ENCODE data around the gene AKT2.
A peak's percentile ranks its signal among the peaks of the same experiment; 100 is the strongest.

AKT2 gene

GRCh38 chr19:40294560-40294959, 9.4 kb upstream of the AKT2 start:
- Histone ChIP-seq H3K9me3 (ENCODE audit: insufficient read depth, low read length) (no peaks in the 10 kb centered on the region), H3K79me2 (ENCODE audit: insufficient read depth, low read length) (no peaks in the 10 kb centered on the region), H3K27ac (ENCODE audit: low read depth, low read length) (no peak overlapping the region), H3K27me3 (ENCODE audit: low read length) (no peaks in the 10 kb centered on the region), H3K36me3 (ENCODE audit: low read length) (no peaks in the 10 kb centered on the region), H3K4me2 (ENCODE audit: low read depth, low read length, poor library complexity, severe bottlenecking) (no peak overlapping the region), H4K20me1 (ENCODE audit: low read depth, low read length) (no peaks in the 10 kb centered on the region), H3K9ac (ENCODE audit: low read length) (no peak overlapping the region), H3F3A (ENCODE audit: insufficient read depth) (no peaks in the 10 kb centered on the region), H3K9me2 (replicated peaks; ENCODE audit: insufficient read depth, low read length) (no peaks in the 10 kb centered on the region), H3K4me3 (ENCODE audit: insufficient read depth, low read length, poor library complexity, severe bottlenecking) (no peak overlapping the region), H2AFZ (ENCODE audit: low read depth, low read length, severe bottlenecking) (no peak overlapping the region)
- TF ChIP-seq EZH2phosphoT487 (conservative IDR thresholded peaks at IDR 0.05; ENCODE audit: low read length) (no peak), CTCF (IDR thresholded peaks at IDR 0.05; ENCODE audit: insufficient read depth, low read length, poor library complexity, severe bottlenecking) (no peak)

GRCh38 chr19:40286971-40287421, 1.9 kb upstream of the AKT2 start:
- Histone ChIP-seq H3K36me3 (ENCODE audit: low read length) (no peaks in the 10 kb centered on the region), H3K4me2 (ENCODE audit: low read depth, low read length, poor library complexity, severe bottlenecking) (no peak overlapping the region), H4K20me1 (ENCODE audit: low read depth, low read length) (no peaks in the 10 kb centered on the region), H3K9me3 (ENCODE audit: insufficient read depth, low read length) (no peaks in the 10 kb centered on the region), H3K9me2 (replicated peaks; ENCODE audit: insufficient read depth, low read length) (no peaks in the 10 kb centered on the region), H3K79me2 (ENCODE audit: insufficient read depth, low read length) (peaks cover 28% of the 10 kb centered on the region), H3F3A (ENCODE audit: insufficient read depth) (peaks cover 14% of the 10 kb centered on the region; the same call in 1 of the 2 replicates), H3K27me3 (ENCODE audit: low read length) (no peaks in the 10 kb centered on the region), H3K9ac (ENCODE audit: low read length) (no peak overlapping the region), H3K4me3 (ENCODE audit: insufficient read depth, low read length, poor library complexity, severe bottlenecking) (no peak overlapping the region), H3K27ac (ENCODE audit: low read depth, low read length) (peak overlapping the region; percentile 91; the same call in 1 of the 2 replicates), H2AFZ (ENCODE audit: low read depth, low read length, severe bottlenecking) (no peak overlapping the region)
- TF ChIP-seq CTCF (IDR thresholded peaks at IDR 0.05; ENCODE audit: insufficient read depth, low read length, poor library complexity, severe bottlenecking) (no peak), EZH2phosphoT487 (conservative IDR thresholded peaks at IDR 0.05; ENCODE audit: low read length) (no peak)

GRCh38 chr19:40286235-40286970, 1.3 kb upstream of the AKT2 start:
- Histone ChIP-seq H3F3A (ENCODE audit: insufficient read depth) (peaks cover 14% of the 10 kb centered on the region; the same call in 1 of the 2 replicates), H3K4me2 (ENCODE audit: low read depth, low read length, poor library complexity, severe bottlenecking) (peak overlapping the region; percentile 95), H3K79me2 (ENCODE audit: insufficient read depth, low read length) (peaks cover 33% of the 10 kb centered on the region), H3K9me2 (replicated peaks; ENCODE audit: insufficient read depth, low read length) (no peaks in the 10 kb centered on the region), H3K9me3 (ENCODE audit: insufficient read depth, low read length) (no peaks in the 10 kb centered on the region), H3K4me3 (ENCODE audit: insufficient read depth, low read length, poor library complexity, severe bottlenecking) (no peak overlapping the region), H3K36me3 (ENCODE audit: low read length) (no peaks in the 10 kb centered on the region), H3K27me3 (ENCODE audit: low read length) (no peaks in the 10 kb centered on the region), H4K20me1 (ENCODE audit: low read depth, low read length) (no peaks in the 10 kb centered on the region), H2AFZ (ENCODE audit: low read depth, low read length, severe bottlenecking) (no peak overlapping the region), H3K27ac (ENCODE audit: low read depth, low read length) (peak overlapping the region; percentile 91), H3K9ac (ENCODE audit: low read length) (peak overlapping the region; percentile 59)
- no peak for TF ChIP-seq CTCF (IDR thresholded peaks at IDR 0.05; ENCODE audit: insufficient read depth, low read length, poor library complexity, severe bottlenecking)
- TF ChIP-seq EZH2phosphoT487 (conservative IDR thresholded peaks at IDR 0.05; ENCODE audit: low read length), result no peak

All from SU-DHL-6 (cell line).